NCI-H2227 treated with DMSO at 0.1 percent for 48 hours (cell line): ENCODE measurements around the gene ALAS1.
A peak's percentile ranks its signal among the peaks of the same experiment; 100 is the strongest.

Experiments used
- DNase-seq: peaks from one replicate; lab custom pipeline; 2025; lab: John Stamatoyannopoulos, UW

The ALAS1 gene

GRCh38 chr3:52234516-52235447 lies 36.8 kb downstream of the ALAS1 start:
- no peak for DNase-seq

GRCh38 chr3:52236424-52236886 lies 38.5 kb downstream of the ALAS1 start:
- no peak for DNase-seq

- no peak for DNase-seq
Measured at GRCh38 chr3:52237006-52237656, 39.2 kb downstream of the ALAS1 start.

- DNase-seq: no peak
Measured at GRCh38 chr3:52237657-52238172, 39.8 kb downstream of the ALAS1 start.

- no peak for DNase-seq
Measured at GRCh38 chr3:52238193-52238760, 40.3 kb downstream of the ALAS1 start.

GRCh38 chr3:52238761-52239701 lies 41.1 kb downstream of the ALAS1 start, which contains the start of gene TWF2:
TWF2 (minus strand) TSS chr3:52239158; CDS start chr3:52239016, 142 bp downstream.
- DNase-seq: peak; percentile 32

- DNase-seq: no peak
Measured at GRCh38 chr3:52240059-52240885, 42.3 kb downstream of the ALAS1 start.

- no peak for DNase-seq
Measured at GRCh38 chr3:52240886-52241370, 43.0 kb downstream of the ALAS1 start.

- no peak for DNase-seq
Measured at GRCh38 chr3:52242039-52242438, 44.1 kb downstream of the ALAS1 start.

GRCh38 chr3:52243791-52244628 lies 46.0 kb downstream of the ALAS1 start:
- no peak for DNase-seq

- DNase-seq: no peak
Measured at GRCh38 chr3:52245322-52246263, 47.6 kb downstream of the ALAS1 start, which contains the start of gene PPM1M. PPM1M (plus strand) TSS chr3:52245759; CDS start chr3:52245825, 66 bp downstream.

- DNase-seq: no peak
Measured at GRCh38 chr3:52246264-52246620, 48.3 kb downstream of the ALAS1 start.

- no peak for DNase-seq
Measured at GRCh38 chr3:52246728-52247408, 48.9 kb downstream of the ALAS1 start.

- no peak for DNase-seq
Measured at GRCh38 chr3:52247409-52248164, 49.6 kb downstream of the ALAS1 start.

GRCh38 chr3:52248165-52248541 lies 50.2 kb downstream of the ALAS1 start:
- no peak for DNase-seq

- no peak for DNase-seq
Measured at GRCh38 chr3:52248816-52249547, 51.0 kb downstream of the ALAS1 start.
